SIG-M5 treated with dmso at 0.1 percent for 504 hours (cell line): ENCODE measurements around the gene MUC5AC.
"Not testable (repeated sequence)": the region's sequence is repeated elsewhere in the genome, so short reads cannot be mapped to it uniquely, and the experiment has no call there.

Source experiments
- DNase-seq: peaks from one replicate; lab custom pipeline; 2025; ENCODE audit not compliant: unreplicated experiment; lab: John Stamatoyannopoulos, UW

MUC5AC gene

GRCh38 chr11:1148752-1149180, 9.0 kb upstream of the MUC5AC start:
- no peak for DNase-seq

- no peak for DNase-seq
Measured at GRCh38 chr11:1149545-1149944, 8.2 kb upstream of the MUC5AC start.

- no peak for DNase-seq
Measured at GRCh38 chr11:1150116-1150515, 7.6 kb upstream of the MUC5AC start.

DNA sequence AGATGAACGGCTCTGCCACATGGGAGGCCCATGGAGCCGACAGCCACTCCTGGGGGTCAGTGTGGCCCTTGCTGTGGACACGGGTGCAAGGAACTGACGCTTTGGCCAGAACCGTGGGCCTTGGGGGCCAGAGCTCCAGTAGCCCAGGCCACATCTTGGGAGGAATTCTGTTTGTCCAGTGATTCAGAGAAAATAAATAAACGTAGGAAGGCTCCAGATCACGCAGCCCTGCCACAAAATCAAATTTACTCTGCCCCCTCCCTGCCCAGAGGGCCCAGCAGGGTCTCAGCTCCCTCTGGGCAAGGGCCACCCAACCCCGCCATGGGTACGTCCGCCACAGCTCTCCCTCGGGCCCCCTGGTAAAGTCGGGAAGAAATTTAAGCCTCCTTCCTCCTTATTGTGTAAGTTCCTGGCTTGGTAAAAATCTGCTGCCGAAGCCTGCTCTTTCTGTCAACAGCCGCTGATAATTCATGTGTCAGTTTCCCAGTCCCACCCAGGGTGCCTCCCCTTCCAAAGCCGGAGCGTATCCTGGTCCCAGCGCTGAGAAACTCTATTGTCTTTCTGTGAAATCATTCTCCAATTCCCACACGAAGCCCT, 6.9 kb upstream of the MUC5AC start:
- DNase-seq, result peak; percentile 15

- no peak for DNase-seq
Measured at GRCh38 chr11:1151366-1152315, 6.1 kb upstream of the MUC5AC start.

DNA sequence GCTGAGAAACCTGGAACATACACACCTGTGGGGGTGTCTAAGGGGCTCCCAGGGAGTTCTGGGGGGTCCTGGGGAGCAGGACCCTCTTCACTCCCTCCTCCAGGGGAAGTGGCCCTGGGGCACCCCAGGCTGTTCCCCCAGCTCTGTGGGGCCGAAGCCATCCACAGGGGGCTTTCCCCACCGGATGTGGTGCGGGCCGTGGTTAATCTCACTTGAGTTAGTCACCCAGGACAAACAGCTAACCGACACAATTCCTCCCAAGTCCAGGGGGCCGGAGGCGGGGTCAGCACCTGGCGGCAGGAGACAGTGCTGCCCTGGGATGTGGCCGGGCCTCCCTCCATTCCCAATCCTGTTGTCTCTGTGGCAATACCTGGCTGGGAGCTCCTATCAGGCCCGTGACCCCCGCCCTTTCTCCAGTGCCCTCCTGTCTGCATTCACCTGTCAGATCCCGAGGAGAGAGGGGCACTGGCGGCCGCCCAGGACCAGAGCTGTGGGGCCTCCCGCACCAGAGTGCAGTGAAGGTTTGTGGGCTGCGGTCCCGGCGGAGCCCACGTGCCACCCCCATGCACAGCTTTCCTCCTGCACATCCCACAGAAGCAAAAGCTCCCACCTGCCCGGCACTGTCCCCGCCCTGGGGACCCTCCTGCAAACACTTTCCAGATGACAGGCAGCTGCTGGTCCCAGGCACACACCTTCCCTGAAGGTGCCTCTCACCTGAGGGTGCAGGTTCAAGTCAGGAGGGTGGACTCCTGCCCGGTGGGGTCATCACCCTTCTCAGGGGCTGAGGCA, 5.2 kb upstream of the MUC5AC start:
- DNase-seq, result no peak

DNA sequence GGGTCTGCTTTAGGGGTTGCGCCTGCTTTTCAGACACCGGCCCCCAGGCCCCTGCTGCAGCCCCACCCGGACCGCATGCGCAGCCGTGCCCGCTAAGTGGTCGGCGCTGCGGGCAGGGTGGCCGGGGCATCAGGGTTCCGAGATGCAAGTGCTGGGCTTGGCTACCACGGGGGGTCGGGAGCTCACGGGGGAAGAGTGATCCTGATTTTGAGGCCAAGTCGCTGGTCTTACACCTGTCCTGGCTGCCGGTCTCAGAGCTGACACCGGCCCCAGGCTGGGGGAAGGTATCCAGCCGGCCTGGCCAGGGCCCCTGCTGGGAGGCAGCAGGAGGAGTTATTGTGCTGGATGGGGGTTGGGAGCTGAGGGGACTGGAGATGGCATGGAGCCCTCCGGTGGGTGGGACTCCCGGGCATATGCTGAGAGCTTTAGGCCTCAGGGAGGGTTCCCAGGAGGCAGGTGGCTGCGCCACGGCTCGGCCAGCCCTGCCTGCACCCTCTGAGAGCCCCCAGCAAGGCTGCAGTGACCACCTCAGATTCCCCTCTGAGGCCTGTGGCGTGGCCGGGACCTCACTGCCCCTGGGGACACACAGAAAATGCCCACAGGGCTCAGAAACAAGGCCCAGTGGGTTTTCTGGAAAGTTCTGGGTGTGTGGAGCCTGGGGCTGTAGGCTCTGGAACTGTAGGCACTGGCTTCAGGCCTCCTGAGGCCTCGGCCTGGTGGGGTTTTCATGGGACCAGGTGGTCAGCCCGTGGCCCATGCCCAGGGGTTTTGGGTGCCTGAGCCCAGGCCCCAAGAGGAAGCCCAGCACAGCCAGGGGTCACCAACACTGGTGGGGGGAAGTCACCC, 4.4 kb upstream of the MUC5AC start:
- DNase-seq, result no peak

- no peak for DNase-seq
Measured at GRCh38 chr11:1153951-1154493, 3.7 kb upstream of the MUC5AC start.

- DNase-seq, result not testable (repeated sequence)
Measured at GRCh38 chr11:1154656-1155055, 3.1 kb upstream of the MUC5AC start.

DNA sequence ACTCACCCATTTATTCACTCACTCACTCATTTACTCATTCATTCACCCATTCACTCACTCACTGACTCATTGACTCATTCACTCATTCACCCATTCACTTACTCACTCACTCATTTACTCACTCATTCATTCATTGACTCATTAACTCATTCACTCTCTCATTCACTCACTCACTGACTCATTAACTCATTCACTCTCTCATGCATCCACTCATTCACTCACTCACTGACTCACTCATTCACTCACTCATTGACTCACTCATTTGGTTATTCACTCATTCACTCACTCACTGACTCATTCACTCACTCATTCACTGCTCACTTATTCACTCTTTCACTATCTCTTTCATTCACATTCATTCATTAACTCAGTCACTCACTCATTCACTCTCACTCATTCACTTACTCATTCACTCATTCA, 2.5 kb upstream of the MUC5AC start:
- no peak for DNase-seq

- no peak for DNase-seq
Measured at GRCh38 chr11:1156506-1157340, 1.0 kb upstream of the MUC5AC start.

GRCh38 chr11:1157341-1157644, 460 bp upstream of the MUC5AC start:
- DNase-seq, result no peak

GRCh38 chr11:1158681-1159487, 1.1 kb downstream of the MUC5AC start:
- DNase-seq, result no peak

GRCh38 chr11:1159488-1160220, 1.9 kb downstream of the MUC5AC start:
- DNase-seq, result not testable (repeated sequence)

DNA sequence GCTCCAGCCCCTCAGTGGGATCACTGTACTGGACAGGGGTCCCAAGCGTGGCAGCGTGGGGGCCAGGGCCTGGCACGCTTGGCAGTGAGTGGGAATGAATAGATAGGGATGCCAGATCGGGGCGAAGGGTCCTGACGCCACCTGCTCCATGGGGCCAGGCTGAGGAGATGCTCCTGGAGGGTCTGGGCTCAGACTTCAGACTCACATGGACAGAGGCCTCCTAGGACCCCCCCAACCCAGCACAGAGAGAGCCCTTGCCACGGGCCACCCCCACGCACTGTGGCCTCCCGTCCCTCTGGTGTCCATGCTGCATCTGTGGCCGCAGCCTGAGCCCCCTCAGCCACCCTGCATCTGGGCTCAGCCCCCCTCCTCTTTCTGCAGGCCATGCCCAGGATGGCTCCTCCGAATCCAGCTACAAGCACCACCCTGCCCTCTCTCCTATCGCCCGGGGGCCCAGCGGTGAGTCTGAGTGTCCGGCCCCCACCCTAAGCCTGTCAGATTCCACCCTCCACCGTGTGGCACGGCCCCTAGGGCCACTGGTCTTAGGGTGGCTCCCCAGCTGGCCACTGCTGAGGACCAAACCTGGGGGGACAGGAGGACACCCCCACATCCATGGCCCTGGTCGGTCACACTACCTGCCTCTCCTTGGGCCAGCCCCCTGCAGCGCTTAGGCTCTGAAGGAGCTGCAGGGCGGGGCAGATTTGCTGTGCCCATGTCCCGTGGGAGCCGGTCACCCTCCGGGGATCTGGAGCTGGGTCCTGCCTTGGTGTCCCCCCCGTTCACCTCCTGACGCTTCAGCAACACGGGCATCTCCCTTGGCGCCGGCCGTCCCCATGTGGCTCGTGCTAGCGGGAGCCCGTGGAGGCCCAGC, 2.7 kb downstream of the MUC5AC start:
- DNase-seq, result no peak

DNA sequence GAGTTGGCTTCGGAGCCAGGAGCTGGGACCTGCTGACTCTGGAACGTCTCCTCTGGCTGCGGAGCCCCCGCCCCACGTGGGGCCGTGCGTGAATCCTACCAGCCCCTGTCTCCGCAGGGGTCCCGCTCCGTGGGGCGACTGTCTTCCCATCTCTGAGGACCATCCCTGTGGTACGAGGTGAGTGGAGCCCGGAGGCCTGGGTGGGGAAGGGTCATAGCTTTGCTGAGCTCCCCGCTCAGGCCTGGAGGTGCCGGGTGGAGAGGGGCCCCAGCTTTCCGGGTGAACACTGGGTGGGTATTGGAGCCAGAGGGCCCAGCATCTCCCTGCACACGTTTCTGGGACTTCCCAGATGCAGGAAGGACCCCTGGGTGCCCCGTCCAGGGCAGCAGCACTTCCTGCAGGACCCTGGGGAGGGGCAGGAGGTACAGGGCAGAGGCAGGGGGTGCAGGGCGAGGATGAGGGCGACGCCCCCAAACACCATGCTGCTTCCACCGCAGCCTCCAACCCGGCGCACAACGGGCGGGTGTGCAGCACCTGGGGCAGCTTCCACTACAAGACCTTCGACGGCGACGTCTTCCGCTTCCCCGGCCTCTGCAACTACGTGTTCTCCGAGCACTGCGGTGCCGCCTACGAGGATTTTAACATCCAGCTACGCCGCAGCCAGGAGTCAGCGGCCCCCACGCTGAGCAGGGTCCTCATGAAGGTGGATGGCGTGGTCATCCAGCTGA, 3.8 kb downstream of the MUC5AC start:
- DNase-seq, result no peak

GRCh38 chr11:1162138-1162475, 4.4 kb downstream of the MUC5AC start:
- no peak for DNase-seq
